ENCODE results near the gene MOGAT3. TPM values are rescaled to one million over a fixed set of nuclear protein-coding genes. Genes with fewer than 3 reads are reported as not detected.
A peak's percentile ranks its signal among the peaks of the same experiment; 100 is the strongest.

Gene MOGAT3
- total RNA-seq, 4 donors from 2014 or later = 0.17 TPM; not detected in 3

- Histone ChIP-seq H3K27me3 (no peaks in the 10 kb centered on the region), H3K36me3 (peaks cover 6 to 46% (median 35%) of the 10 kb centered on the region in 4 donors), H3K9me3 (no peaks in the 10 kb centered on the region), H3K4me1 (peaks cover 65 to 77% (median 76%) of the 10 kb centered on the region in 4 donors), H3K27ac (replicated peaks in 1 of 4) (peak overlapping the region; percentile 19 to 98 (median 77)), H3K4me3 (no peak overlapping the region)
- TF ChIP-seq POLR2A (IDR thresholded peaks at IDR 0.05; ENCODE audit: low read depth) (no peak), CTCF (IDR thresholded peaks at IDR 0.05) (no peak)
- WGBS = 86% methylated on average over 32 of the region's 32 CpGs
- intact Hi-C loops (cut with DNase I) = no loop called here
- no peak for DNase-seq (ENCODE audit: extremely low spot score)
Measured at GRCh38 chr7:101240226-101241014, 39.6 kb upstream of the MOGAT3 start.

DNA sequence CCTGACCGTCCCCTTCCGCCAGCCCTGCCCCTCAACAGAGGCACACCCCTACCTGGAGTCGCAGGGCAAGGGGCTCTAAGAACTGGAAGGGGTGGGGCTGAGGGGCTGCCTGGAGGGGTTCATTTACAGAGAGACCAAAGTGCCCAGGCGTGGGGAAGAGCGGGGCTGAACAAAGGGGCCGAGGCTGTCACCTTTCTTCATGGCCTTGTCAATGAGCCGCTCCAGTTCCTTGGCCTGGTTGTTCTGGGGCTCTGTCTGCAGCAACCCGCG, 39.0 kb upstream of the MOGAT3 start:
- no peak for DNase-seq (ENCODE audit: extremely low spot score)
- peaks cover 62 to 74% (median 71%) of the 10 kb centered on the region in 4 donors for H3K4me1 ChIP-seq
- intact Hi-C loops (cut with DNase I) = no loop called here
- no peak overlapping the region for H3K4me3 ChIP-seq
- no peaks in the 10 kb centered on the region for H3K27me3 ChIP-seq
- peak overlapping the region; percentile 74 to 98 (median 80) for H3K27ac ChIP-seq (replicated peaks in 1 of 4)
- TF ChIP-seq CTCF (IDR thresholded peaks at IDR 0.05) (no peak), POLR2A (IDR thresholded peaks at IDR 0.05; ENCODE audit: low read depth) (no peak), POLR2AphosphoS5 (IDR thresholded peaks at IDR 0.05) (no peak), EP300 (IDR thresholded peaks at IDR 0.05) (no peak)
- peaks cover 6 to 46% (median 35%) of the 10 kb centered on the region in 4 donors for H3K36me3 ChIP-seq
- WGBS = 91% methylated on average over 8 of the region's 9 CpGs
- no peaks in the 10 kb centered on the region for H3K9me3 ChIP-seq

GRCh38 chr7:101239191-101239950, 38.5 kb upstream of the MOGAT3 start:
- peaks cover 6 to 46% (median 35%) of the 10 kb centered on the region in 4 donors for H3K36me3 ChIP-seq

More at GRCh38 chr7:101239191-101239950, 38.5 kb upstream of the MOGAT3 start:
- no peak for DNase-seq (ENCODE audit: extremely low spot score)
- TF ChIP-seq EP300 (IDR thresholded peaks at IDR 0.05) (no peak), POLR2A (IDR thresholded peaks at IDR 0.05; ENCODE audit: low read depth) (no peak), CTCF (IDR thresholded peaks at IDR 0.05) (no peak), POLR2AphosphoS5 (IDR thresholded peaks at IDR 0.05) (peak in 1 of 2 donors; percentile 31)
- peak overlapping the region; percentile 74 to 98 (median 80) for H3K27ac ChIP-seq (replicated peaks in 1 of 4)
- no peaks in the 10 kb centered on the region for H3K27me3 ChIP-seq
- no peak overlapping the region for H3K4me3 ChIP-seq
- no peaks in the 10 kb centered on the region for H3K9me3 ChIP-seq
- peaks cover 62 to 74% (median 71%) of the 10 kb centered on the region in 4 donors for H3K4me1 ChIP-seq
- WGBS = 59% methylated on average over 21 of the region's 27 CpGs
- intact Hi-C loops (cut with DNase I) = no loop called here
